Limb (tissue), 2 donors: ENCODE measurements around the gene ELOA2.
"Not testable (repeated sequence)": the region's sequence is repeated elsewhere in the genome, so short reads cannot be mapped to it uniquely, and the experiment has no call there.

Source experiments
- DNase-seq, 2 donors: peaks; one replicate each; pipeline ENCODE4 v3.0.0-alpha.2; 2016; ENCODE audit errors: extremely low spot score in 2 of 2

Gene ELOA2, protein sequence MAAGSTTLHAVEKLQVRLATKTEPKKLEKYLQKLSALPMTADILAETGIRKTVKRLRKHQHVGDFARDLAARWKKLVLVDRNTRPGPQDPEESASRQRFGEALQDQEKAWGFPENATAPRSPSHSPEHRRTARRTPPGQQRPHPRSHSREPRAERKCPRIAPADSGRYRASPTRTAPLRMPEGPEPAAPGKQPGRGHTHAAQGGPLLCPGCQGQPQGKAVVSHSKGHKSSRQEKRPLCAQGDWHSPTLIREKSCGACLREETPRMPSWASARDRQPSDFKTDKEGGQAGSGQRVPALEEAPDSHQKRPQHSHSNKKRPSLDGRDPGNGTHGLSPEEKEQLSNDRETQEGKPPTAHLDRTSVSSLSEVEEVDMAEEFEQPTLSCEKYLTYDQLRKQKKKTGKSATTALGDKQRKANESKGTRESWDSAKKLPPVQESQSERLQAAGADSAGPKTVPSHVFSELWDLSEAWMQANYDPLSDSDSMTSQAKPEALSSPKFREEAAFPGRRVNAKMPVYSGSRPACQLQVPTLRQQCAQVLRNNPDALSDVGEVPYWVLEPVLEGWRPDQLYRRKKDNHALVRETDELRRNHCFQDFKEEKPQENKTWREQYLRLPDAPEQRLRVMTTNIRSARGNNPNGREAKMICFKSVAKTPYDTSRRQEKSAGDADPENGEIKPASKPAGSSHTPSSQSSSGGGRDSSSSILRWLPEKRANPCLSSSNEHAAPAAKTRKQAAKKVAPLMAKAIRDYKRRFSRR

DNA sequence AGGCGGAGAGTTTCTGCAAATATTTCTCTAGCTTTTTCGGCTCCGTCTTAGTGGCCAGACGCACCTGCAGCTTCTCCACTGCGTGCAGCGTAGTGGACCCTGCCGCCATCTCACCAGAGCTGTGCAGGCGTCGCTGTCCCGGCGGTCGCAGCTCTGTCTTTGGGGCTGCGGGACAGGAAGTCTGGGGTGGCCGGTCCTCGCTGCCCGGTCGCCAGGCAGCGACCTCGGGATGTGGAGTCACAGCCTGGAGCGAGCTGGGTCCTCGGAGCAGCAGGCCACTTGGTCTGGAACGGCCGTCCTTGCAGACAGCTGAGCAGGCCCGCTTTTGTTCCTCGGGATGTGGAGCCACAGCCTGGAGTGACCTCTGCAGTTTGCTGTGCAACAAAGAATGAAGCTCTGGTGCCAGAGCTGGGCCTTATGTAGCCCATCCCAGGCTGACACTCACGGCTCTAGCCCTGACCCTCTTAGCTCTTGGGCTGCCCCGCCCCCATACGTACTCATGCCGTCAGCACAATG is at the start of gene ELOA2:
TSS of gene ELOA2 (minus strand) at position 466 of the 516 bp plus-strand sequence. CDS start at position 109, 357 bp downstream.
- DNase-seq, result no peak

DNA sequence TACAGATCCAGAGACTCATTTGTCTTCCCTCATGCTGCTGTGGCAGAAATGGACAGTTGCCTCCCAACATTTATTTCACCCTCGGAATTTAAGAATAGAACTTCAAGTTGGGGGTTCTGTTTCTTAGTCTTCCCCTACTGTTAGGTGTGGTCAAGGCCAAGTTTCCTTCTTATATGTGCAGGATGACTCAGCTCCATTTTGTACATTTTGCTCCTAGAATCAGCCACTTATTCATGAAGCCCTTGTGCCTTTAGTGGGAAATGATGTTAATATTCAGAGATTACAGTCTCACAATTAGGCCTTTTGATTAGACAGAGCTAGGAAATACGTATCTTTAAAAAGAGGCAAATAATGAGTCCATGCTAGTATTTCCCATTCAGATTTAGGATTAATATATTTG is 46.2 kb upstream of the ELOA2 start:
- no peak for DNase-seq

DNA sequence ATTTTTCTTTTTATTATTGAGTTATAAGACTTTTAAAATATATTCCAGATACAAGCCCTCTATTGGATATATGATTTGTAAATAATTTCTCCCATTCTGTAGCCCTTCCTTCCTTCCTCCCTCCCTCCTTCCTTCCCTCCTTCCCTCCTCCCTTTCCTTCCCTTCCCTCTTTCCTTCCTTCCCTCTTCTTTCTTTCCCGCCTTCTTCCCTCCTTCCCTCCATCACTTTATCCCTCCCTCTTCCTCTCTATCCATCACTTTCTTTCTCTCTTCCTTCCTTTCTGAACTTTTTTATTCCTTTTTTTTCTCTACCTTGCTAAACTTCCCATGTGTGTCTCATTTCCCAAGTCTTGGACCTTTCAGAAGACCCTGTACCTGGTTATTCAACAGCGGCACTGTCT is 45.5 kb upstream of the ELOA2 start:
- DNase-seq, result no peak

DNA sequence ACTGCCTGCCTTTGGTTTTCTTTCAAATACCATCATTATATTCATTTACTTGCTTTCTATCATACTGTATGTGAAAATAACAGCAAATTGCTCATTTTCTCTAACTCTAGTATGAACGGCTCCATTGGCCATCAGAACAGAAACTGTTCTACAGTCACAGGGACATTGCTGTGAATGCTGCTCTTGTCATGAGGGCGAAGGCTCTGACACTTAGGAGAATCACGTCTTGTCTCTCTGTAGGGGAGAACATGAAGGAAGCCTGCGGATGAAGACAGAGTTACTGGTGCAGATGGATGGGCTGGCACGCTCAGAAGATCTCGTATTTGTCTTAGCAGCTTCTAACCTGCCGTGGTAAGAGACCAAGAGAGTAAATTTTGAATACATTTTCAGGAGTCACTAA is 41.7 kb upstream of the ELOA2 start:
- DNase-seq, result no peak

DNA sequence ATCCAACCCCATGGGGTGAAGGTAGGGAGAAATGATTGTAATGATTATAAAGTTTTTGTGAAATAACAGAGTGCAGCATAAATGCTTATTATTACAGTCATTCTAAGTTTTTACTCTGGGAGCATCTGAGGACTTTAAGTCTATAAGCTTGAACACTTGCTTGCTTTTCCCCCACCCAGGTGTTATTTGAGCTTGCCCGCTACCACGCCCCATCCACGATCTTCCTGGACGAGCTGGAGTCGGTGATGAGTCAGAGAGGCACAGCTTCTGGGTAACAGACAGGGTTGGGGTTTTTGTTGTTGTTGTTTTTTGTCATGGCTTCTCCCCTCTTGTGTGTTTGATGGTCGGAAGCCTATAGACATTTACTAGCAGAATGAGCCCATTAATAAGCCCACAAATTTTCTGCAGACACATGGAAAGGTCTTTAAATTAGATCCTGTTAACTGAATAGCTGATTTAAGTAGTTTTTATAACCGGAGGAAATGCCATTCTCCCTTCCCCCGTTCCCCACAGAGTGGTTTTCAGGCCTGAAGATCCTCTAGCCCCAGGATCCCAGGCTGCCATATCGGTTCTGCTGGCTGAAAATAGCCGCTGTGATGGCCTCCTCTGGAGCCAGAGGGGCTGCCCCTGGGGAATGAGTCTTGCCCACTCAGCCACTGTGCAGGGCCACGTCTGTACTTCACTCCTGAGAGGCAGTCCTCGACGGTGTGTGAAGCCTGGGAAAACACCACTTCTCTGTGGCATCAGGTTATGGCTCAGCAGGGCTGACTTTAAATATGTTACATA is 39.9 kb upstream of the ELOA2 start:
- DNase-seq, result no peak

DNA sequence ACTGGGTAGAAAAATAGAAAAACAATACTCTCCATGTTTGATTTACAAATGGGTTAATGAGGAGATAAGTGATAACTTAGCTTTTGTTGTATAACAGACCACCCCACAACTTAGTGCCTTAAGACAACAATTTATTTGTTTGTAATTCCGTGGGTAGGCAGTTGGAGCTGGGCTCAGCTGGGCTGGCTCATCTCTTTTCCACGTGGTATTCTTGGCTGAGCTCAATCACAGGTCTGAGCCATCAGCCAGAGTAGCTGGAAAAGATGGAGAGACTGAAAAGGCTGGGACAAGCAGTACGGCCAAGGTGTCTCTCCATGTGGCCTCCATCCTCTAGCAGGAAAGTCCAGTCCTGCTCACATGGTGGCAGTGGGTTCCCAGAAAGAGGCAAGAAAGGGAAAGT is 32.2 kb upstream of the ELOA2 start:
- DNase-seq, result no peak

DNA sequence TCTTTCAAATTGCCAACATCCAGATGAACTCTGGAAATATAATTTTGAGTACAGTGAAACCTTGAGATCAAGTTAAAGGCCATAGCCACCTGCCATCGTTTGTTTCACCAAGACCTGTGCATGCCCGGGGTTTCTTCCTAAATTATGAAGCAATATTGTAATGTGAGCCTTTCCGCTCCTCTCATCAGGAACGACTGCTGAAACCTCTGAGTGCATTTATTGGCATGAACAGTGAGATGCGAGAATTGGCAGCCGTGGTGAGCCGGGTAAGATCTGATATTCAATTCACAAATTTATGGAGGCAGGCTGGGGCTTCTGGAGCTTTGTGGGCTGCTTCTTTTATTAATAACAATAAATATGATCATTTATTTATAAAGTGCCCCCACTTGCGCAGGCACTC is 27.7 kb upstream of the ELOA2 start:
- DNase-seq, result no peak

DNA sequence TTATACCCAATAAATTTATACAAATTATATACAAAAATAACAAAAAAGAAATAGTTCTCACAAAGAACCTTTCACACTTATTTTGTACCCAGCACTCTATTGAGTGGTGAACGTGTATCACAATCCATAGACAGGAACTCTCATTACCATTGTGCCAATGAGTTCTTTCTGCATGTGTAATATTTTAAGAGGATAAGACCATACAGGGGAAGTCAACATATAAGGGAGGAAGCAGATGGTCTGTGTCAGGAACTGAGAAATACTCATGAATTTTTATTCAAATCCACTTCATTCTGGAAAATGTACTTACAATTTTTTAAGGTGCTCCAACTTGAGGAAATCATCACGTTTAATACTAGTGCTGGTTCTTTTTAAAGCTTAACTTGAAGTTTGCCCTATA is 27.1 kb upstream of the ELOA2 start:
- no peak for DNase-seq

DNA sequence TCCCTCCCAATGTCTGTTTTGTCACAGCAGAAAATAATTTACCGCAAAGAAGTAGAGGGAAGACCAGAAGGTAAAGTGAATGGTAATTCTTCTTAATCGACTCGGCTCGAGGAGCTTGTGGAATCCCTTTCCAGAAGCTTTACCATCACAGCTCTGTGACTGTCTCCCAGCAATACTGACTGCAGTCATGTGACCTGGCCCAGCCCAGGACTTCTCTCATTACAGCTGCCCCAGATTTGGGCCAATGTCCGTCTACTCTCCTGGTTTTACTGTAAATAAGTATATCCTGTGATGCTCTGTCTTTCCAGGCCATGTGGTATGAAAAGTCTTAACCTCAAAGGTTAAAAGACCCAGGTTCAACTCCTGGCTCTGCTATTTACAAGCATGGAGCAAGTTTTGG is 18.9 kb upstream of the ELOA2 start:
- DNase-seq, result no peak

DNA sequence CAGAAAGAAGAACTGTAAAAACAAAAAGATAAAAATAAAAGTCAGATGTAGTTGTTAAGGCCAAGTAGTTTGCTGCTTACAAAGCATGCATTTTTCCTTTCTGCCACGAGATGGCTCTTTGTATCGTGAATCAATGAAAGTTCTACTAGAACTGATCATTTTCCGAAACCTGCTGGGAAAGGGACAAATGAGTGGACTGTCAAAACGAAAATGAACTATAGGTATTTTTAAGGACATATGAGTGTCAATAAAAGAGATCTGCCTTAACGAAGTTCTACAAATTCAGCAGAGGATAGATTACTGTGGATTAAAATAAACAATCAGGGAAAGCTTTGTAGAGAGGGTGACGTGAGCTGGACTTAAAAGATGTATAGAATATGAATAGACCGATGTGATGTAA is 15.0 kb upstream of the ELOA2 start:
- peak in 1 of 2 donors; percentile 38 for DNase-seq

DNA sequence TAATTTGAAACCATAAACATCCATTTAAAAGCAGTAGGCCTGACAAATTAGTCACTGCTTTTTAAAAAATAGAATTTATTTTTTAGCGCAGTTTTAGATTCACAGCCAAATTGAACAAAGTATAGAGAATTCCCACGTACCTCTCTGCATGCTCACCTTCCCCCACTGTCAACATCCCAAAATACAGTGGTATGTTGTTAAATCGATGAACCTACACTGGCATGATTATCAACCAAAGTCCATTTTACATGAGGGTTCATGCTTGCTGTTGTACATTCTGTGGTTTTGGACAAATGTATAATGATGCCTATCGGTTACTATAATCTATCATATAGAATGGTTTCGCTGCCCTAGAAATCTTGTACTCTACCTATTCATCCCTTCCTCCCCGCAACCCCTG is 5.6 kb upstream of the ELOA2 start:
- no peak for DNase-seq

DNA sequence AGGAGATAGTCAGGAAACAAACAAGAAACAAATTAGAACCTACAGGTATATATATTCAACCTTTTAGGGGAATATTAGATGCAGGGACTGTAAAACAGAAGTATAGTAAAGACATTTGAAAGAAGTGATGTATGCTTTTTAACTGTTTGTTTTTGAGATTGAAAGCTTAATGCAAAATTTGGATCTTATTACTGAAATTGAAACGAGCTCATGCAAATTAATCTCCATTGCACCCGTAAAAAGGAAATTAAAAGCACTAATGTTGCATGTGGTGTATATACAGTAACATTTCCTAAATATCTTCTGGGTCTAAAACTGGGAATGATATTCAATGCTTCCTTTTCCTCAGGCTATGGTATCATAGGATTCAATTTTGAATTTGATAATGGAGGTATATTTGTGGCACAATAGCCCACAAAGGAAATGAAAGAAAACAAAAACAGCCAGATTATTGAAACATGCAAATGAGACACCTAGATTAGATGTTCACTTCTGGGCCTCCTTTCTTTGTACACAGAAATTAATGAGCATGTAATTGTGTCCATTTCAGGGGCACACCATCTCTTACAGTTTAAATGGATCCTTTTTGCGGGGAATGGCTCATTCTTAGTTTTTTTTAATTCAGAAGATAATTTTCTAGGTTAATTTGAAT is 1.6 kb upstream of the ELOA2 start:
- DNase-seq, result no peak

DNA sequence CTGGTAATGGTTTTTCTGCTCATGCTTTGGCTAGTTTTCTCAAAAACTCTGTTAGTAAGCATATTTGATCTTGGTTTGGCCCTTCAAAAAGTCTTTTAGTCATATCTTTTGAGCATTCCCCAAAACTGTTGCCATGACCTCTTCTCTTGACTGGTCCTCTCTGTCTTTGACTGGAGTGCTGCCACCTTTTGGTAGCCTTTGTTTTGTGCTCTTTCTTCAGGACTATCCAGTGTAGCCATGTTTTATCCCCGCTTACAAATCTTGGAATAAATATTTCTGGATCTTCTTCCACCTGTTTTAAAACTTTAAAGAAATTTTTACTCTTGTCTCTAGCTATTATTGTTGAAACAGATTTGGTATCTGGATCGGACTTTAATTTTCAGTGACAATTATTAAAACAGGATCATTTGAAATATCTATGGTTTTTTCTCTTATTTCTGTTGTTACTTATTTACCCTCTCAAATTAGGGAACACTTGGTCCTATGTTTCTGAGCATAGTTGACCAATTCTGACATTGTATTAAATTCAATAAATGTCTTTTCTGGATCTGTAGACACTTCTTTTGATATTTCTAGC is 965 bp upstream of the ELOA2 start:
- no peak for DNase-seq

DNA sequence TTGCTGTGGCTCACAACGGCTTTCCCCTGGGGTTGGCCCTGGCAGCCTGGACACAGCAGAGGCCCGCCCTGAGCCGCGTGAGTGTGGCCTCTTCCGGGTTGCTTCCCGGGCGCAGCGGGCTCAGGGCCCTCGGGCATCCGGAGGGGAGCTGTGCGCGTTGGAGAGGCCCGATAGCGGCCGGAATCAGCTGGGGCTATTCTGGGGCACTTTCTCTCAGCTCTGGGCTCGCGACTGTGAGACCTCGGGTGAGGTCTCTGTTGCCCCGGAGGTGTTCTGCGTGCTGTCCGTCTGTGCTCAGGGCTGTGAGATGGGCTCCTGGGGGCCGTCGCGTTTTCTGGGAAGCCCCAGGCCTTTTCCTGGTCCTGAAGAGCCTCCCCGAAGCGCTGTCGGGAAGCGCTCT is 830 bp downstream of the ELOA2 start:
- DNase-seq, result not testable (repeated sequence)

DNA sequence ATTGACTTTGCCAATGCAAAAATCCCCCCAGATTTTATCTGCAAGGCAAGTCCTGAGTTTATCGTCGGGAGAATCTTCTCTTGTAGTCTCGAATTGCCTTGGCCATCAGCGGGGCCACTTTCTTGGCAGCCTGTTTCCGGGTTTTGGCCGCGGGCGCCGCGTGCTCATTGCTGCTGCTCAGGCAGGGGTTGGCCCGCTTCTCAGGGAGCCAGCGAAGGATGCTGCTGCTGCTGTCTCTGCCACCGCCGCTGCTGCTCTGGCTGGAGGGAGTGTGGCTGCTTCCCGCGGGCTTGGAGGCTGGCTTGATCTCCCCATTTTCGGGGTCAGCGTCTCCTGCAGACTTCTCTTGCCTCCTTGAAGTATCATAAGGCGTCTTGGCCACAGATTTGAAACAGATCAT is 2.5 kb downstream of the ELOA2 start:
- no peak for DNase-seq

DNA sequence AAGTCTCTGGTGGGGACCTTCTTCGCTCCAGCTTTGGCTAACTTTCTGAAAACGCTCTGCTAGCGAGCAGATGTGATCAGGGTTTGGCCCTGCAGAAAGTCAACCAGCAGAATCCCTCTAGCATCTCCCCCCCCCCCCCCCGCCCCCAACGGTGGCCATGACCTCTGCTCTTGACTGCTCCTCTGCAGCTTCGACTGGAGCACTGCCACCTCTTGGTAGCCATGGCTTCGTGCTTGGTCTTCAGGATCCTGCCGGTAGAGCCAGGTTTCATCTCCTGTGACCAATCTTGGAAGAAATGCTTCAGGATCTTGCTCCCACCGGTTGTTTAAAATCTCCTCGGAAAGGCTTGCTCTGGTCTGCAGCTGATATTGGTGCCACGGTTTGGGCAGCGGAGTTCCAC is 4.5 kb downstream of the ELOA2 start:
- DNase-seq, result not testable (repeated sequence)

DNA sequence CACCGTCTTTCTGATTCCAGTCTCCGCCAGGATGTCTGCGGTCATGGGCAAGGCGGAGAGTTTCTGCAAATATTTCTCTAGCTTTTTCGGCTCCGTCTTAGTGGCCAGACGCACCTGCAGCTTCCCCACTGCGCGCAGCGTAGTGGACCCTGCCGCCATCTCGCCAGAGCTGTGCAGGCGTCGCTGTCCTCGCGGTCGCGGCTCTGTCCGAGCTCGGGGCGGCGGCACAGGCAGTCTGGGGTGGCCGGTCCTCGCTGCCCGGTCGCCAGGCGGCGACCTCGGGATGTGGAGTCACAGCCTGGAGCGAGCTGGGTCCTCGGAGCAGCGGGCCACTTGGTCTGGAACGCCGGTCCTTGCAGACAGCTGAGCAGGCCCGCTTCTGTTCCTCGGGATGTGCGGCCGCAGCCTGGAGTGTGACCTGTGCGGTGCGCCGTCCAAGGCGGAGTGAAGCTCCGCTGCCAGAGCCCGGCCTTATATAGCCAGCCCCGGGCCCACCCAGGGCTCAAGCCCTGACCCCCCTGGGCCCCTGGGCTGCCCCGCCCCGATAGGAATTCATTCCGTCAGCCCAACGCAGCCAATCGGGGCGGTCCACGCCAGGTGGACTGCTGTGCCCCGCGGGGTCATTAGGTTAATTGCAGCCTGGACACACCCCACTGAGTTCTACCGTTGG is 5.6 kb downstream of the ELOA2 start:
- not testable (repeated sequence) for DNase-seq

DNA sequence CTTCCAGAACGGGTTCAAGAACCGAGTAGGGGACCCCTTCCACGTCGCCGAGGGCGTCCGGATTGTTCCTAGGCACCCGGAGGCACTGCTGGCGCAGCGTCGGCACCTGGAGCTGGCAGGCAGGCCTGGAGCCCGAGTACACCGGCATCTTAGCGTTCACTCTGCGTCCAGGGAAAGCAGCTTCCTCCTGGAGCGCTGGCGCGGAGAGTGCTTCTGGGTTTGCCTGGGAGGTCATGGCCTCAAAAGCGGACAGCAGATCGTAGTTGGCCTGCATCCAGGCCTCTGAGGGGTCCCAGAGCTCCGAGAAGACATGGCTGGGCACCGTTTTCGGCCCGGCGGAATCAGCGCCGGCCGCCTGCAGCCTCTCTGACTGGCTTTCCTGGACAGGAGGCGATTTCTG is 6.7 kb downstream of the ELOA2 start:
- not testable (repeated sequence) for DNase-seq

DNA sequence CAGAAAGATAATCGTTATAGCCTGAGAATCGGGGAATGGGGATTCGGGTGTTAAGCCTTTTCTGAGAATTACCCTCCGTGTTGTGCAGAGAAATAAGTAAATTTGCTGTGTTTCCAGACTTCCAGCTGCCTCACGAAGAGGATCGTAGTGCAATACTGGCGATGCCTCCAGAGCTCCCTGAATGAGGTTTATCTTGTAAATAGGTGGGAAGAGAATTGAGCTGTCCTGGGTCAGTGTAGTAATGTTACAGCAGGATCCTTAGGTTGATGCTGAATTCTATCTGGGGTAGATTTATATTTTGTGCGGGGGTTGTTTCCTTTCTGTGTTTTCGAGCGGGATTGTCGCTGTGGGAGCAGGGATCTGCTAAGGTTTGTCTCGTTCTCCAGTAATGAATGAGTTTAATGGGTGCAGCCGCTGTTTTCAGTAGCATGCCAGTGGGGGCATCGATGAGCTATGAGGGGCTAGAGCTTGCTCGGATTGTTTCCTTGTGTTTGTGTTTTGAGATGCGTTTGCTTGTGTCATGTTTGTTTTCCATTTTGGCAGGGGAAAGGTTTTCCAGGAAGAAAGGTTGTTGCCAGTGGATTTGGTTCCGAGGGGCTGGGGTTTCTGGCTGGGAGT is 9.8 kb downstream of the ELOA2 start:
- DNase-seq, result not testable (repeated sequence)
